DND-41 (cell line): ENCODE measurements around the gene ZBTB39.

Experiments
- ATAC-seq: fragments of 200-7000 bp; cut with Tn5 transposase; 3 replicates; pipeline ENCODE4 v1.9.1; 2021; ENCODE audit warnings: low read depth; ENCODE audit not compliant: insufficient read depth
- DNase-seq: peaks from one replicate; pipeline ENCODE4 v3.0.0-alpha.2; 2020
- H2AFZ ChIP-seq: 2 replicates; pipeline ENCODE4 v1.6.0; 2012; ENCODE audit warnings: low read depth, low read length
- H3K27ac ChIP-seq: 2 replicates; pipeline ENCODE4 v1.5.1; 2012; ENCODE audit warnings: low read length, inconsistent platforms
- H3K27me3 ChIP-seq: fragments of 200-600 bp; sonication (generic); 2 replicates; pipeline ENCODE4 v1.6.0; 2012; ENCODE audit warnings: low read length, mild to moderate bottlenecking, inconsistent platforms; ENCODE audit not compliant: insufficient read depth, poor library complexity
- H3K36me3 ChIP-seq: 2 replicates; pipeline ENCODE4 v1.5.1; 2012; ENCODE audit warnings: low read length, inconsistent platforms; ENCODE audit not compliant: insufficient read depth
- H3K4me1 ChIP-seq: 2 replicates; pipeline ENCODE4 v1.5.1; 2012; ENCODE audit warnings: mild to moderate bottlenecking, low read length; ENCODE audit not compliant: insufficient read depth
- H3K4me2 ChIP-seq: 2 replicates; pipeline ENCODE4 v1.6.0; 2012; ENCODE audit warnings: mild to moderate bottlenecking, moderate library complexity, low read length, inconsistent platforms; ENCODE audit not compliant: insufficient read depth
- H3K4me3 ChIP-seq, 2 experiments: fragments of 200-600 bp in 1 of 2; shearing (Covaris generic) in 1 of 2; 2 replicates each; pipeline ENCODE4 v1.5.1; 2012 to 2016; ENCODE audit warnings: inconsistent platforms in 2 of 2, low read length in 2 of 2, mild to moderate bottlenecking in 2 of 2, low read depth in 1 of 2, moderate library complexity in 1 of 2
- H3K79me2 ChIP-seq: 2 replicates; pipeline ENCODE4 v1.6.0; 2012; ENCODE audit warnings: low read length, inconsistent platforms; ENCODE audit not compliant: insufficient read depth
- H3K9ac ChIP-seq: 2 replicates; pipeline ENCODE4 v1.6.0; 2012; ENCODE audit warnings: low read depth, mild to moderate bottlenecking, inconsistent platforms, low read length, moderate library complexity
- H3K9me3 ChIP-seq: 2 replicates; pipeline ENCODE4 v1.5.1; 2012; ENCODE audit warnings: low read length, moderate library complexity, mild to moderate bottlenecking, inconsistent platforms; ENCODE audit not compliant: insufficient read depth, severe bottlenecking
- H4K20me1 ChIP-seq: 2 replicates; pipeline ENCODE4 v1.6.0; 2012; ENCODE audit warnings: low read length; ENCODE audit not compliant: insufficient read depth
- CTCF ChIP-seq: IDR thresholded peaks from 2 replicates; pipeline ENCODE4 v1.5.1; 2012; ENCODE audit warnings: borderline replicate concordance, low read length, moderate library complexity, mild to moderate bottlenecking; ENCODE audit not compliant: poor library complexity, severe bottlenecking; ENCODE audit errors: extremely low read depth
- EZH2 ChIP-seq: IDR thresholded peaks from 3 replicates; pipeline ENCODE4 v1.6.1; 2012; ENCODE audit warnings: borderline replicate concordance, low read depth, mild to moderate bottlenecking, moderate library complexity, low read length, inconsistent platforms; ENCODE audit not compliant: severe bottlenecking

ZBTB39 gene

GRCh38 chr12:57051011-57051410, 44.7 kb upstream of the ZBTB39 start:
- no peaks in the 10 kb centered on the region for H4K20me1 ChIP-seq
- H3K9ac ChIP-seq = no peak overlapping the region
- H3K4me3 ChIP-seq = no peak overlapping the region
- DNase-seq = no peak
- H3K9me3 ChIP-seq = no peaks in the 10 kb centered on the region
- H3K36me3 ChIP-seq = peaks cover 3% of the 10 kb centered on the region; the same call in 1 of the 2 replicates
- no peak for ATAC-seq
- H3K27me3 ChIP-seq = no peaks in the 10 kb centered on the region
- no peak overlapping the region for H3K27ac ChIP-seq
- H3K79me2 ChIP-seq = no peaks in the 10 kb centered on the region
- TF ChIP-seq CTCF (no peak), EZH2 (no peak)
- H2AFZ ChIP-seq = no peak overlapping the region
- no peak overlapping the region for H3K4me2 ChIP-seq
- peaks cover 31% of the 10 kb centered on the region for H3K4me1 ChIP-seq

- H3K9me3 ChIP-seq = no peaks in the 10 kb centered on the region
- DNase-seq (no peak), ATAC-seq (no peak)
- H3K9ac ChIP-seq = no peak within 1 kb of the TSS
- H2AFZ ChIP-seq = no peak within 1 kb of the TSS
- H4K20me1 ChIP-seq = no peaks in the 10 kb centered on the region
- H3K4me2 ChIP-seq = no peak within 1 kb of the TSS
- peaks cover 34% of the 10 kb centered on the region for H3K4me1 ChIP-seq
- no peaks in the 10 kb centered on the region for H3K36me3 ChIP-seq
- H3K79me2 ChIP-seq = no peaks in the 10 kb centered on the region
- no peaks in the 10 kb centered on the region for H3K27me3 ChIP-seq
- H3K27ac ChIP-seq = no peak within 1 kb of the TSS
- no peak for TF ChIP-seq CTCF
- no peak for TF ChIP-seq EZH2
- no peak within 1 kb of the TSS for H3K4me3 ChIP-seq
Measured at GRCh38 chr12:57049890-57050289, 43.5 kb upstream of the ZBTB39 start, which contains the start of gene MYO1A. TSS of gene MYO1A (minus strand) at chr12:57050129. CDS start at chr12:57048323, 1,806 bp downstream.

- DNase-seq (no peak), ATAC-seq (no peak)
- no peaks in the 10 kb centered on the region for H3K9me3 ChIP-seq
- no peak overlapping the region for H2AFZ ChIP-seq
- no peak overlapping the region for H3K4me3 ChIP-seq
- H3K9ac ChIP-seq = no peak overlapping the region
- no peaks in the 10 kb centered on the region for H3K27me3 ChIP-seq
- no peaks in the 10 kb centered on the region for H4K20me1 ChIP-seq
- H3K36me3 ChIP-seq = no peaks in the 10 kb centered on the region
- H3K79me2 ChIP-seq = no peaks in the 10 kb centered on the region
- no peak overlapping the region for H3K4me2 ChIP-seq
- TF ChIP-seq CTCF (no peak), EZH2 (no peak)
- no peak overlapping the region for H3K27ac ChIP-seq
- H3K4me1 ChIP-seq = peaks cover 34% of the 10 kb centered on the region
Measured at GRCh38 chr12:57049119-57049446, 42.7 kb upstream of the ZBTB39 start.

- Histone ChIP-seq H3K4me3 (no peak overlapping the region), H3K4me1 (peaks cover 34% of the 10 kb centered on the region), H3K27me3 (no peaks in the 10 kb centered on the region), H3K9me3 (no peaks in the 10 kb centered on the region), H2AFZ (no peak overlapping the region), H3K27ac (peak overlapping the region; percentile 81), H4K20me1 (no peaks in the 10 kb centered on the region), H3K9ac (no peak overlapping the region), H3K36me3 (no peaks in the 10 kb centered on the region), H3K4me2 (no peak overlapping the region), H3K79me2 (no peaks in the 10 kb centered on the region)
- ATAC-seq (no peak), DNase-seq (peak; percentile 57)
- TF ChIP-seq CTCF (no peak), EZH2 (no peak)
Measured at GRCh38 chr12:57048423-57049118, 42.2 kb upstream of the ZBTB39 start.
